T-helper 22 cell (primary cell): Measurements from ENCODE around the gene PIM1.

Experiments
- DNase-seq: peaks from one replicate; pipeline ENCODE4 v3.0.0-alpha.2; 2020; ENCODE audit warnings: low read depth

Gene PIM1

GRCh38 chr6:37137201-37138090 is 32.5 kb upstream of the PIM1 start:
- DNase-seq = peak; percentile 17

GRCh38 chr6:37138856-37139229 is 31.1 kb upstream of the PIM1 start:
- no peak for DNase-seq

GRCh38 chr6:37139230-37139962 is 30.6 kb upstream of the PIM1 start:
- no peak for DNase-seq

DNA sequence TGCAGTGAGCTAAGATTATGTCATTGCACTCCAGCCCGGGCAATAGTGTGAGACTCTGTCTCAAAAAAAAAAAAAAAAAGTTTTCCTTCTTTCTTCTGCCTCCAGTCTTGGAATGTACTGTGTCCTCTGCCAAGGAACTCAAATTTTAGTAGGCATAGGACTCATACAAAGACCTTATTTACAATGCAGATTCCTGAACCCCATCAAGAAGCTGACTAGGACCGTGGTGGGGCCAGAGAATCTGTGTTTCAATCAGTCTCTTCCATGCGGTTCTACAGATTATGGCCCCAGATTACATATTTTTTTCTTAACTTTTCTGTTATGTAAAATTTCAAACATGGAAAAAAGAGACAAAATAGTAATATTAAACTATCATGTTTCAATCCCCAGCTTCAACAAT is 29.8 kb upstream of the PIM1 start:
- DNase-seq = no peak

GRCh38 chr6:37141281-37142049 is 28.5 kb upstream of the PIM1 start:
- no peak for DNase-seq

- no peak for DNase-seq
These were observed 27.8 kb upstream of the PIM1 start for GRCh38 chr6:37142050-37142614.

DNA sequence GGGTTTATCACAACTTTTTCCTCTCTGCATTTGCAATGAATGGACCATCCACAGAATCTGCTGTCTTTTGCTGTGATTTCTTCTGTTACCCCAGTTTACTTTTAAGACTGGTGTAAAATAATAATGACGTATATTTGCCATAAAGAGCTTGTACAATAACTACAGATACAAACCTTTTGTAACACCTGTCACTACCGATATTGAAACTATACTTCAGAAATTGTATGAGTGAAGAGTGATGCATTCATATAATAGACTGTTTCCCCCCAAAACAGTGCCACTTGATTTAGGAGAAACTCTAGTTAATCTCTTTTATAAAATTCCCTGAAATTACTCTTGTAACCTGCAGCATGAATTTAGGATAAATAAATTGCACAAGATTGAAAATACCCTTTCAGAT is 26.4 kb upstream of the PIM1 start:
- no peak for DNase-seq

DNA sequence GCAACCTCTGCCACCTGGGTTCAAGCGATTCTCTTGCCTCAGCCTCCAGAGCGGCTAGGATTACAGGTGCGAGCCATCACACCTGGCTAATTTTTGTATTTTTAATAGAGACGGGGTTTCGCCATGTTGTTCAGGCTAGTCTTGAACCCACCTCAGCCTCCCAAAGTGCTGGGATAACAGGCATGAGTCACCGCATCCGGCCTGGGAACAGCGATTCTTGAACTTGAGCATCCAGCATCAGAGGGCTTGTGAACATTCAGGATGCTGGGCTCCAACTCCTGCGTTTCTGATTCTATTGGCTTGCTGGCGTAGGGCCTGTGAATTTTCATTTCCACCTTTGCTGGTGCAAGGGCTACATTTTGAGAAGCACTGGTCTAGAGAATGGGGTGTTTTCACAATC is 24.5 kb upstream of the PIM1 start:
- no peak for DNase-seq

DNA sequence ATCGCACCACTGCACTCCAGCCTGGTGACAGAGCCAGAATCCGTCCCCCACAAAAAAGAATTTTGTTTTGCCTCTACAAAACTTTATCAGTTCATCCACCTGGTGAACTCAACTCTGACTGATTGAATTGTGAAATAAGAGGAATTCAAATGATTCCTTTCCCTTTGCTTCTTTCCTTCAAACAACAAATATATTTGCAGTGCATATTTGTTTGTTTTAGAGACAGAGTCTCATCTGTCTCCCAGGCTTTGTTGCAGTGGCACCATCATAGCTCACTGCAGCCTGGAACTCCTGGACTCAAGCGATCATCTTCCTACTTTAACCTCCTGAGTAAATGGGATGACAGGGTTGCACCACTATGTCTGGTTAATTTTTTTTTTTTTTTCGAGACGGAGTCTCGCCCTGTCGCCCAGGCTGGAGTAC is 23.2 kb upstream of the PIM1 start:
- DNase-seq = no peak

- no peak for DNase-seq
These were observed 20.2 kb upstream of the PIM1 start for GRCh38 chr6:37149745-37150144.

DNA sequence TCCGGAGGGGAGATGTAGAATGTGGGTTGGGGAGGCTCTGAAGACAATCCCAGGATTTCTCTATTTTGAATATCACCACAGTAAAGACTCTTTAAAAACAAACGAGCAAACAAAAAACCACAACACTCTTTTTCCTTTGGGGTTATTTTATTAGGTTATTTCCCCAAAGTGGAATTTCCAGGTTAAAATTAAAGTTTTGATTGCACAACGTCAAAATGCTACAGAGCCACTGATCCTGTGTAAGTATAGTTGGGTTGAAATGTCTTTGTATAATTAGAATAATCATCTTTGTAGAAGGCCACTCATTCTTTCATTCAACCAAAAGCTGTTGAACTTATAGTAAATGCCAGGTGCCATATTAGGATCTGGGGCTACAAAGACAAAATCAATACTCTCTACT is 19.6 kb upstream of the PIM1 start:
- no peak for DNase-seq

- DNase-seq = peak; percentile 20
These were observed 14.3 kb upstream of the PIM1 start for GRCh38 chr6:37155394-37156312.

GRCh38 chr6:37158508-37158907 is 11.4 kb upstream of the PIM1 start:
- no peak for DNase-seq

DNA sequence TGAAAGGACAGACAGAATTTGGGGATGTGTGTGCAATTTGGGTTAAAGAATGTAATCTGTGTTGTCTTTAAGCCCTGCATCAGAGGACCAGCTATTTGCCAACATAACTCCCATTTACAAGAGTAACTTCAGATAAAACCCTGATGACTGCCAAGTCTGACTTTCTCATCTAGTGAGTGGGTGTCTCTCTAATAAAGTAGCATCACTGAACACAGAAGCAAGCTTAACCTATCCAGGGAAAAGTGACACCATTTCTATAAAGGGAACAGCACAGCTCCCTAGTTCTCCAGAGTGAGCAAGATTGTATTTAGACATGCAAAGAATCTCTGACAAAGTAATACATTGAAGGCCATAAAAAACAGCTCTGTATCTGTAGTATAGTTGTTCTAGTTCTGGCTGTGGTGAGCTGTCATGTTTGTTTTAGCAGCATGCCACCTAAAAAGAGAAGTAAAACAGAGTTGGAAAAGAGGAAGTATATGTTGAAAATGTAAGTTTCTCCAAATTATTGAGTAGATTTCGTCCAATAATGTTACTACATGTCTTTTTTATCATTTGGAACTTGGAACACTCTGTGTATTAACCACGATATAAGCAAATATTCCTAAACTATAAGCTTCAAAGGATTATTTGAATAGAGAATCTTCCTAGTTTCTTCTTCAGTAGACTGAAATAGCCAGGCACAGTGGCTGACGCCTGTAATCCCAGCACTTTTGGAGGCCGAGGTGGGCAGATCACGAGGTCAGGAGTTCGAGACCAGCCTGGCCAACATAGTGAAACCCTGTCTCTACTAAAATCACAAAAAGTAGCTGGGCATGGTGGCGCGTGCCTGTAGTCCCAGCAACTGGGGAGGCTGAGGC is 8.8 kb upstream of the PIM1 start:
- DNase-seq = no peak

- no peak for DNase-seq
These were observed 7.2 kb upstream of the PIM1 start for GRCh38 chr6:37162740-37163139.

DNA sequence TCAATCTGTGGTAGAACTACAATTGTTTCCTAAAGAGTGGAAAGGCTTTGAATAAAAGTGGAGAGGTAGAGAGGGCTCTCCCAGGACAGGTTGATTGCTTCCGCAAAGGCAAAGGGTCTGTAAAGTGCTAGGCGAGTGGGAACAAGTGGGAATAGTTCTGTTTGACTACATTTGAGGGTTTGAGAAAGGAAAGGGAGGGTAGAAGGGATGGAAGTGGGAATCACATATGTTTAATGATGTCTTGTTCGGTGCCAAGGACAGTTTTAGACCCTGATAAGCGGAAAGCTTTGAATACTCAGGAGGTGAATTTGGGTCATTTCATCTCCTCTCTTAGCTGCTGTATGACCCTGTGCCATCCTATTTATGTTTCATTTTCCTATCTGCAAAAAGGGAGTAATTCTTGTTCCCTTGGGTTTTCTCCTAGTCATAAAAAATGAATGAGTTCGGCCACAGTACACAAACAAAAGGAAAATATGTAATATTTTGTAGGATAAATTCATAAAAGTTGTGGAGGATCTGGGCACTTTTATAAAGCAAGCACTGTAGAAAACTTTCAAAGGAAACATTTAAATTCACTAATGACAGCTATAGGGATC is 1.7 kb upstream of the PIM1 start:
- no peak for DNase-seq

DNA sequence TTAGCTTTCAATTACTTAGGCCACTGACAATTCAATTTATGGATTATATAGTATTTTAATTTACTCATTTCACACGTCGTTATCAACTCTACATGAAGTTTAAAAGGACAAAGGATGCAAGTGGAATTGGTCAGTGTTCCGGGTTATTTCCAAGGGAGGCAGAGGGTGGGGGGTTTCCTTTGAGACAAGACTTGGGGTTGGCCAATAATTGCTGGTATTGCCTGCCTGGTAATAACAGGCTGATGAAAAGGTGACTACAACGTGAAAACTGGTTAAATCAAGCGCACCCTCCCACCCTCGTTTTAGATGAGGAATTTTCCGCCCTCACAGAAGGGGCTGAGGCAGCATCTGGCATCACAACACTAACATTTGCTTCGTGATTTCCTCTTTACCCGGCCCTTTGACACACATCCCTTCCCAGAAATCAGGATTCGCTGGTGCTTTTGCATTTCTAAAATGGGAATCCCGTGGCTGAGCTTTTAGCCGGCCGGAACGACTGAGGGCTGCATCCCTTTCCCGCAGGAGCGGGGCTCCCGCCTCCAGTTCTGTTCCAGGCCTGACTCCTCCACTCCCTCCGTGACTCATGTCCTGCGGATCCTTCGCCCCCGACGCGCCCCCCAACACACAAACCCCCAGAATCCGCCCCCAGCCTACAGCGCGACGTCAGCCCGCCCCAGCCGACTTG is 999 bp upstream of the PIM1 start:
- DNase-seq = no peak

- peak; percentile 16 for DNase-seq
These were observed 585 bp downstream of the PIM1 start for GRCh38 chr6:37170273-37171200.
